HepG2 (cell line): ENCODE results near the gene KRT2. TPM values are rescaled to one million over a fixed set of nuclear protein-coding genes. Genes with fewer than 3 reads are reported as not detected.

Experiments used
- ATAC-seq: fragments of 200-7000 bp; cut with Tn5 transposase; 3 replicates; pipeline ENCODE4 v1.9.1; 2020; ENCODE audit warnings: mild to moderate bottlenecking, moderate library complexity
- BruUV-seq: library from RNA; stranded (reverse); fragments of 400-500 nt; replicated peaks from 2 replicates; lab custom pipeline; 2021; lab: Mats Ljungman, UMichigan
- CTCF ChIA-PET: fragments of 300-600 bp; formaldehyde crosslinking; extraction: SDS; loops from one replicate; lab custom pipeline; 2021; ENCODE audit warnings: low total read pairs, inconsistent platforms, low intra/inter-chr PET ratio; lab: Yijun Ruan, JAX
- POLR2A ChIA-PET: fragments of 350-600 bp; sonication (Branson Sonifier 250); formaldehyde crosslinking; loops from one replicate; lab custom pipeline; 2020; ENCODE audit warnings: antibody characterized with exemption, inconsistent platforms; lab: Yijun Ruan, JAX
- DNase-seq: peaks from one replicate; pipeline ENCODE4 v3.0.0-alpha.2; 2015; ENCODE audit warnings: low spot score
- FAIRE-seq: peaks from 3 replicates; lab custom pipeline; 2011; peaks lifted over from hg19 to GRCh38; lab: Jason Lieb, UNC
- H2AFZ ChIP-seq: one replicate; pipeline ENCODE4 v1.6.1; 2011; ENCODE audit warnings: low read length, inconsistent platforms
- H3K27ac ChIP-seq: fragments of 300-600 bp; 3 replicates; pipeline ENCODE4 v1.8.0; 2011; ENCODE audit warnings: mixed run types, mild to moderate bottlenecking, mixed read lengths, low read length, inconsistent platforms; ENCODE audit not compliant: insufficient read depth; ENCODE audit errors: extremely low read length
- H3K27me3 ChIP-seq, 2 experiments: fragments of 200-600 bp in 1 of 2; 2 replicates in 1 of 2; 3 replicates in 1 of 2; pipeline versions ENCODE4 v1.6.0 to v1.8.0; 2011; ENCODE audit warnings: low read length in 2 of 2, mild to moderate bottlenecking in 2 of 2, moderate library complexity in 2 of 2, inconsistent platforms in 1 of 2; ENCODE audit not compliant: insufficient read depth in 2 of 2, control insufficient read depth in 1 of 2
- H3K36me3 ChIP-seq, 2 experiments: fragments of 200-600 bp in 1 of 2; replicated peaks in 1 of 2; 2 replicates in 1 of 2; 3 replicates in 1 of 2; pipeline versions ENCODE4 v1.5.1 to v1.8.0; 2011; ENCODE audit warnings: low read length in 2 of 2, inconsistent platforms in 1 of 2; ENCODE audit not compliant: insufficient read depth in 2 of 2, control insufficient read depth in 1 of 2
- H3K4me1 ChIP-seq: 2 replicates; pipeline ENCODE4 v1.5.1; 2012; ENCODE audit warnings: low read length, inconsistent platforms; ENCODE audit not compliant: insufficient read depth
- H3K4me2 ChIP-seq: 2 replicates; pipeline ENCODE4 v1.6.0; 2011; ENCODE audit warnings: low read depth, low read length, inconsistent platforms
- H3K4me3 ChIP-seq, 3 experiments: fragments of 200-600 bp in 1 of 3; sonication (generic), shearing (Covaris generic) in 1 of 3; replicated peaks in 1 of 3; 2 replicates each; pipeline ENCODE4 v1.5.1; 2011 to 2016; ENCODE audit warnings: low read length in 3 of 3, inconsistent platforms in 2 of 3, low read depth in 2 of 3, mild to moderate bottlenecking in 2 of 3, control low read depth in 1 of 3, mixed read lengths in 1 of 3; ENCODE audit not compliant: insufficient read depth in 1 of 3
- H3K79me2 ChIP-seq: one replicate; pipeline ENCODE4 v1.6.1; 2011; ENCODE audit warnings: low read length, inconsistent platforms; ENCODE audit not compliant: insufficient read depth
- H3K9ac ChIP-seq: 2 replicates; pipeline ENCODE4 v1.6.0; 2011; ENCODE audit warnings: mild to moderate bottlenecking, low read depth, low read length, inconsistent platforms; ENCODE audit not compliant: insufficient read depth
- H3K9me3 ChIP-seq: 2 replicates; pipeline ENCODE4 v1.5.1; 2012; ENCODE audit warnings: mild to moderate bottlenecking, low read length
- H4K20me1 ChIP-seq: 2 replicates; pipeline ENCODE4 v1.6.0; 2011; ENCODE audit warnings: inconsistent platforms, mild to moderate bottlenecking, low read length, moderate library complexity; ENCODE audit not compliant: insufficient read depth
- DBP ChIP-seq: sonication (generic); formaldehyde crosslinking; IDR thresholded peaks from 2 replicates; pipeline ENCODE4 v1.4.0; 2020; ENCODE audit warnings: missing genetic modification reagents; ENCODE audit errors: not compliant biosample characterization
- GLMP ChIP-seq: sonication (generic); formaldehyde crosslinking; IDR thresholded peaks from 2 replicates; pipeline ENCODE4 v1.9.0; 2021; ENCODE audit warnings: missing genetic modification reagents, mild to moderate bottlenecking, borderline replicate concordance
- MLX ChIP-seq: IDR thresholded peaks from 2 replicates; pipeline ENCODE4 v1.6.1; 2016
- ZC3H13 ChIP-seq: sonication (generic); formaldehyde crosslinking; IDR thresholded peaks from 2 replicates; pipeline ENCODE4 v1.8.1; 2023; ENCODE audit warnings: mild to moderate bottlenecking, missing genetic modification reagents, moderate library complexity
- ZNF224 ChIP-seq: sonication (generic); formaldehyde crosslinking; IDR thresholded peaks from 2 replicates; pipeline ENCODE4 v1.5.0; 2020; ENCODE audit warnings: mild to moderate bottlenecking, missing genetic modification reagents
- ZNF367 ChIP-seq: sonication (generic); formaldehyde crosslinking; IDR thresholded peaks from 2 replicates; pipeline ENCODE4 v1.4.0; 2020; ENCODE audit warnings: missing genetic modification reagents, borderline replicate concordance
- WGBS: methylation state at CpG from one replicate; pipeline ENCODE4 v1.1.6; 2017; ENCODE audit warnings: low lambda C conversion rate; 5-methylcytosine and 5-hydroxymethylcytosine counted together
- in situ Hi-C: cut with HindIII; loops from 2 replicates; pipeline ENCODE4 v1.10.0; 2017; ENCODE audit warnings: low pct_unique_long_range_greater_than_20kb; ENCODE audit not compliant: extremely low pct_ligation_motif_present
- intact Hi-C: fragments of 100-400 bp; cut with micrococcal nuclease; formaldehyde crosslinking; loops from one replicate; pipeline ENCODE4 v1.10.0; 2022; ENCODE audit not compliant: unreplicated experiment
- polyA plus RNA-seq, 8 experiments: library from polyadenylated mRNA; depleted of rRNA in 3 of 8; stranded (reverse) in 7 of 8; unstranded in 1 of 8; fragments of >200 nt; fragmentation: Illumina TruSeq in 4 of 8; extraction: Trizol in 4 of 8; gene quantifications; 2 replicates each; pipeline versions ENCODE4 v1.2.1 to v1.2.3, GENCODE V29; 2011 to 2016; ENCODE audit warnings: low read depth in 4 of 8, missing spikeins in 1 of 8, mixed read lengths in 1 of 8; ENCODE audit not compliant: insufficient read depth in 1 of 8
- total RNA-seq, 5 experiments: library from RNA; depleted of rRNA; stranded (reverse); fragments of >200 nt; fragmentation: Illumina TruSeq; extraction: Trizol; gene quantifications; 2 replicates each; pipeline ENCODE4 v1.2.3, GENCODE V29; 2016; ENCODE audit warnings: low read depth in 1 of 5
- TF ChIP-seq, protein P1 (sequence below): IDR thresholded peaks from 2 replicates; pipeline ENCODE4 v1.6.1; 2012; ENCODE audit warnings: inconsistent platforms

KRT2 gene
- total and polyA plus RNA-seq, 2 of the 13 experiments (the other 11 are each of a cell fraction or from before 2014, with no cell fraction given) = not detected

DNA sequence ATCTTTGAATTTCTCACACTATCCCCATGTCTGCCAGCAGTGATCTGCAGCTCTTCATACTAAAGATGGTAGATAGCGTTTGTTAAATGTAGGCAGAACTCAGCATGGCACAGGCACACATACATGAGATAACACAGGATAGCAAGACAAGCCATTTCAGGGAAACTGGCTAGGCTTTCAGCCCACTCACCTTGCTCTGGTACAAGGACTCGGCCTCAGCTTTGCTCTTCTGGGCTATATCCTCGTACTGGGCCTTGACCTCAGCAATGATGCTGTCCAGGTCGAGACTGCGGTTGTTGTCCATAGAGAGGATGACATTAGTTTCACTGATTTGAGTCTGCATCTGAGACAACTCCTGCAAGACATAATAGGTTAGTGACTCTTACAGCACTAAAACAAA, 25.1 kb upstream of the KRT2 start:
- no TSS peak for BruUV-seq
- H3K4me3 ChIP-seq = no peak overlapping the region
- ChIA-PET CTCF (no interaction called here), POLR2A (no interaction called here)
- H3K4me1 ChIP-seq = no peaks in the 10 kb centered on the region
- H3K4me2 ChIP-seq = no peak overlapping the region
- TF ChIP-seq ZC3H13 (CRISPR knock-in tag) (no peak), ZNF367 (CRISPR knock-in tag) (no peak), ZNF224 (no peak), MLX (CRISPR knock-in tag) (no peak), DBP (no peak), GLMP (CRISPR knock-in tag) (no peak)
- TF ChIP-seq, protein P1, sequence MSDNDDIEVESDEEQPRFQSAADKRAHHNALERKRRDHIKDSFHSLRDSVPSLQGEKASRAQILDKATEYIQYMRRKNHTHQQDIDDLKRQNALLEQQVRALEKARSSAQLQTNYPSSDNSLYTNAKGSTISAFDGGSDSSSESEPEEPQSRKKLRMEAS = no peak
- WGBS = 0% methylated on average over 5 of the region's 5 CpGs
- no peaks in the 10 kb centered on the region for H3K79me2 ChIP-seq
- H3K9ac ChIP-seq = no peak overlapping the region
- intact Hi-C loops = no loop called here
- H3K27ac ChIP-seq = no peak overlapping the region
- DNase-seq = no peak
- in situ Hi-C loops = loop anchor here (25.0 kb wide), 1 partner anchor 310 kb away; no protein-coding TSS in a partner anchor
- H3K9me3 ChIP-seq = no peaks in the 10 kb centered on the region
- H4K20me1 ChIP-seq = no peaks in the 10 kb centered on the region
- no peak for FAIRE-seq
- no peaks in the 10 kb centered on the region for H3K36me3 ChIP-seq
- H3K27me3 ChIP-seq = peaks cover 0 to 29% of the 10 kb centered on the region in 2 experiments; a peak in 2 of 5 replicates
- no peak overlapping the region for H2AFZ ChIP-seq
- no peak for ATAC-seq
